PC-3 (cell line): Measurements from ENCODE around the gene AOPEP. TPM values are rescaled to one million over a fixed set of nuclear protein-coding genes. Genes with fewer than 3 reads are reported as not detected.

Experiments used
- ATAC-seq: fragments of 200-7000 bp; cut with Tn5 transposase; 2 replicates; pipeline ENCODE4 v1.9.1; 2020; ENCODE audit warnings: mild to moderate bottlenecking, moderate library complexity
- BruUV-seq: library from RNA; stranded (reverse); fragments of 400-500 nt; replicated peaks from 2 replicates; lab custom pipeline; 2021; lab: Mats Ljungman, UMichigan
- CTCF ChIA-PET: fragments of 300-600 bp; sonication (Branson Sonifier 250); formaldehyde crosslinking; loops from one replicate; lab custom pipeline; 2022; ENCODE audit warnings: antibody characterized with exemption; lab: Charles Lee
- POLR2A ChIA-PET: fragments of 300-600 bp; sonication (Branson Sonifier 250); formaldehyde crosslinking; loops from one replicate; lab custom pipeline; 2022; ENCODE audit warnings: antibody characterized with exemption; ENCODE audit not compliant: unreplicated experiment; lab: Charles Lee
- DNase-seq: peaks from one replicate; pipeline ENCODE4 v3.0.0-alpha.2; 2015
- H2AFZ ChIP-seq: fragments of 300-600 bp; sonication (generic); 2 replicates; pipeline ENCODE4 v1.6.0; 2016; ENCODE audit warnings: antibody characterized with exemption, low read length
- H3F3A ChIP-seq: fragments of 300-600 bp; sonication (generic); one replicate; pipeline ENCODE4 v1.6.0; 2017; ENCODE audit warnings: antibody characterized with exemption, low read length, control low read depth, mild to moderate bottlenecking; ENCODE audit not compliant: unreplicated experiment
- H3K27ac ChIP-seq: fragments of 300-600 bp; sonication (generic); 2 replicates; pipeline ENCODE4 v1.5.1; 2016; ENCODE audit warnings: mild to moderate bottlenecking, low read length
- H3K27me3 ChIP-seq: fragments of 300-600 bp; sonication (generic); 2 replicates; pipeline ENCODE4 v1.6.1; 2016; ENCODE audit warnings: low read length, mixed read lengths
- H3K36me3 ChIP-seq: fragments of 300-600 bp; sonication (generic); 2 replicates; pipeline ENCODE4 v1.6.1; 2016; ENCODE audit warnings: low read depth, mixed run types, low read length, mixed read lengths
- H3K4me1 ChIP-seq: fragments of 300-600 bp; sonication (generic); 2 replicates; pipeline ENCODE4 v1.5.1; 2016; ENCODE audit warnings: low read length; ENCODE audit not compliant: insufficient read depth
- H3K4me2 ChIP-seq: fragments of 300-600 bp; sonication (generic); 2 replicates; pipeline ENCODE4 v1.6.0; 2016; ENCODE audit warnings: low read length
- H3K4me3 ChIP-seq: fragments of 300-600 bp; sonication (generic); 2 replicates; pipeline ENCODE4 v1.5.1; 2016; ENCODE audit warnings: mild to moderate bottlenecking, low read length, mixed read lengths
- H3K79me2 ChIP-seq: fragments of 300-600 bp; sonication (generic); 2 replicates; pipeline ENCODE4 v1.6.1; 2017; ENCODE audit warnings: low read length, mixed read lengths
- H3K9ac ChIP-seq: fragments of 300-600 bp; sonication (generic); 2 replicates; pipeline ENCODE4 v1.6.0; 2016; ENCODE audit warnings: mild to moderate bottlenecking, low read length
- H3K9me2 ChIP-seq: fragments of 300-600 bp; sonication (generic); replicated peaks from 2 replicates; pipeline ENCODE4 v1.6.1; 2016; ENCODE audit warnings: mixed run types, low read length, mixed read lengths
- H3K9me3 ChIP-seq: fragments of 300-600 bp; sonication (generic); 2 replicates; pipeline ENCODE4 v1.6.1; 2016; ENCODE audit warnings: low read length, mixed read lengths
- H4K20me1 ChIP-seq: fragments of 300-600 bp; sonication (generic); 2 replicates; pipeline ENCODE4 v1.6.1; 2016; ENCODE audit warnings: low read length, mixed read lengths
- CTCF ChIP-seq: fragments of 300-600 bp; sonication (generic); conservative IDR thresholded peaks from 2 replicates; pipeline ENCODE4 v1.5.1; 2017; ENCODE audit warnings: antibody characterized with exemption, low read depth, mild to moderate bottlenecking, low read length
- EZH2 ChIP-seq: fragments of 300-600 bp; sonication (generic); IDR thresholded peaks from one replicate; pipeline ENCODE4 v1.6.1; 2017; ENCODE audit warnings: antibody characterized with exemption, mild to moderate bottlenecking, low read length; ENCODE audit not compliant: unreplicated experiment
- EZH2phosphoT487 ChIP-seq: fragments of 300-600 bp; sonication (generic); IDR thresholded peaks from 2 replicates; pipeline ENCODE4 v1.6.1; 2018; ENCODE audit warnings: mild to moderate bottlenecking, antibody characterized with exemption, low read length, borderline replicate concordance
- intact Hi-C: fragments of 100-400 bp; cut with micrococcal nuclease; formaldehyde crosslinking; loops from 2 replicates; pipeline ENCODE4 v1.9.0; 2023
- total RNA-seq: library from RNA; depleted of rRNA; stranded (reverse); fragments of >200 nt; gene quantifications from 2 replicates; pipeline ENCODE4 v1.2.3, GENCODE V29; 2014

AOPEP gene
- total RNA-seq, 1 experiment from 2014 or later: 23.1 TPM

GRCh38 chr9:94754976-94755475, 28.5 kb downstream of the AOPEP start:
- DNase-seq: no peak
- intact Hi-C loops: no loop called here

DNA sequence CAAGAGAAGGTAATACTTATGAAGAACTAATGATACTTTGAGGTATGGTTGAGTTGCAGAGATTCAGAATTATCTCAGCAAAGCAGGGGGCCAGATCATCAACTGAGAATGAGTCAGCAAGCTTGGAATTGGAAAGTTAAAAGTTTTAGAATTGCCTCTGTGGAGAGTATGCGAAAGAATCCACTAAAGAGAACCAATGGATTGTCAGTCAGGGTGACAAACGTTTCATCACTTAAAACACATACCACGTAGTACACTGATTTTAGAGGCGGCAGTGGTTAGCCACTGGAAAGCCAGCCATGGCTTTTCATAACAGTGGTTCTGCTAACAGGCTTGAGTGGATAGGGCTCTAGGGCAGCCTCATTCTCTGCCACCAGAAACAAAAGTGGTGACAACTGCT, 30.7 kb downstream of the AOPEP start:
- BruUV-seq: no TSS peak
- H3K4me1 ChIP-seq: no peaks in the 10 kb centered on the region
- no peak overlapping the region for H3K4me3 ChIP-seq
- H3K9ac ChIP-seq: no peak overlapping the region
- no peaks in the 10 kb centered on the region for H3K27me3 ChIP-seq
- ChIA-PET POLR2A (no interaction called here), CTCF (interaction anchor here (0.5 kb wide), 1 partner anchor 11 kb away, joined by 3 read pairs; no protein-coding TSS in a partner anchor)
- ATAC-seq (no peak), DNase-seq (no peak)
- no peak overlapping the region for H3K4me2 ChIP-seq
- H3K36me3 ChIP-seq: no peaks in the 10 kb centered on the region
- no peaks in the 10 kb centered on the region for H4K20me1 ChIP-seq
- TF ChIP-seq EZH2 (no peak), CTCF (no peak), EZH2phosphoT487 (no peak)
- intact Hi-C loops: no loop called here
- H3F3A ChIP-seq: no peaks in the 10 kb centered on the region
- no peaks in the 10 kb centered on the region for H3K9me2 ChIP-seq
- no peak overlapping the region for H2AFZ ChIP-seq
- H3K79me2 ChIP-seq: no peaks in the 10 kb centered on the region
- H3K27ac ChIP-seq: no peak overlapping the region
- H3K9me3 ChIP-seq: no peaks in the 10 kb centered on the region

More at GRCh38 chr9:94754976-94755475, 28.5 kb downstream of the AOPEP start:
- Histone ChIP-seq H3K4me3 (no peak overlapping the region), H3K9me2 (no peaks in the 10 kb centered on the region), H3K9me3 (no peaks in the 10 kb centered on the region), H3F3A (no peaks in the 10 kb centered on the region), H3K27me3 (no peaks in the 10 kb centered on the region), H3K4me2 (no peak overlapping the region), H3K9ac (no peak overlapping the region), H4K20me1 (no peaks in the 10 kb centered on the region), H2AFZ (no peak overlapping the region), H3K79me2 (no peaks in the 10 kb centered on the region), H3K36me3 (peaks cover under 1% of the 10 kb centered on the region; the same call in 1 of the 2 replicates), H3K27ac (no peak overlapping the region), H3K4me1 (no peaks in the 10 kb centered on the region)
- no TSS peak for BruUV-seq
- ChIA-PET CTCF (no interaction called here), POLR2A (no interaction called here)
- TF ChIP-seq EZH2phosphoT487 (no peak), CTCF (no peak), EZH2 (no peak)
- no peak for ATAC-seq

GRCh38 chr9:94758031-94758430, 31.5 kb downstream of the AOPEP start:
- H3K4me3 ChIP-seq: no peak overlapping the region
- ChIA-PET CTCF (no interaction called here), POLR2A (no interaction called here)
- no peaks in the 10 kb centered on the region for H3K79me2 ChIP-seq
- no peak overlapping the region for H2AFZ ChIP-seq
- H3K36me3 ChIP-seq: no peaks in the 10 kb centered on the region
- H3K9me2 ChIP-seq: no peaks in the 10 kb centered on the region
- ATAC-seq (no peak), DNase-seq (no peak)
- no peaks in the 10 kb centered on the region for H3K4me1 ChIP-seq
- H3K4me2 ChIP-seq: no peak overlapping the region
- BruUV-seq: no TSS peak
- intact Hi-C loops: no loop called here
- no peaks in the 10 kb centered on the region for H3F3A ChIP-seq
- no peak overlapping the region for H3K9ac ChIP-seq
- no peaks in the 10 kb centered on the region for H4K20me1 ChIP-seq
- TF ChIP-seq CTCF: no peak
- TF ChIP-seq EZH2phosphoT487: no peak
- TF ChIP-seq EZH2: no peak
- H3K27ac ChIP-seq: no peak overlapping the region
- H3K9me3 ChIP-seq: no peaks in the 10 kb centered on the region
- no peaks in the 10 kb centered on the region for H3K27me3 ChIP-seq
